Measurements from ENCODE around the gene RANBP9.

The RANBP9 gene

DNA sequence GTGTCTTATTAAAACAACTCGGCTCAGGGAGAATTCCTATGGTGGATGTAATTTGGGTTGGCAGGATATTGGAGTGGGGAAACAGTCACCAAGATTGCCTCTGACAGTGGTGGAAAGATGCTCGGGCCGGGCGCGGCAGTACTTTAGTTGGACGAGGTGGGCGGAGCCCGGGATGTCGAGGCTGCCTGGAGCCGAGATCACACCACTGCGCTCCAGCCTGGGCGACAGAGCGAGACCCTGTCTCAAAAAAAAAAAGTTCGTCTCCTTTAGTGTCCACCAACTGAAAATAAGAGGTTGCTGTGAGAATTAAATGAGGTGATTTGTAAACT lies 95.9 kb downstream of the RANBP9 start:
- CTCF ChIA-PET, result interaction anchor here (0.6 to 4.3 kb wide), 28 partner anchors 9 to 1642 kb away, joined by 3 to 39 read pairs (median 4); partner anchors contain the start of genes RANBP9, SIRT5 and TBC1D7
- TF ChIP-seq KLF1 (tag by site-specific recombination; IDR thresholded peaks at IDR 0.05), result 0 out of 2 replicates have a peak, but pooled peaks have one; percentile 8
- peak; percentile 50 for TF ChIP-seq KLF9 (tag by site-specific recombination; IDR thresholded peaks at IDR 0.05; ENCODE audit: low read depth)
- no peak for TF ChIP-seq ZNF837 (tag by site-specific recombination; IDR thresholded peaks at IDR 0.05)
- TF ChIP-seq, protein P1, sequence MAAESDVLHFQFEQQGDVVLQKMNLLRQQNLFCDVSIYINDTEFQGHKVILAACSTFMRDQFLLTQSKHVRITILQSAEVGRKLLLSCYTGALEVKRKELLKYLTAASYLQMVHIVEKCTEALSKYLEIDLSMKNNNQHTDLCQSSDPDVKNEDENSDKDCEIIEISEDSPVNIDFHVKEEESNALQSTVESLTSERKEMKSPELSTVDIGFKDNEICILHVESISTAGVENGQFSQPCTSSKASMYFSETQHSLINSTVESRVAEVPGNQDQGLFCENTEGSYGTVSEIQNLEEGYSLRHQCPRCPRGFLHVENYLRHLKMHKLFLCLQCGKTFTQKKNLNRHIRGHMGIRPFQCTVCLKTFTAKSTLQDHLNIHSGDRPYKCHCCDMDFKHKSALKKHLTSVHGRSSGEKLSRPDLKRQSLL (tag by site-specific recombination; IDR thresholded peaks at IDR 0.05), result peak; percentile 89; the same call in 1 of the 2 replicates
- TF ChIP-seq ZNF121 (tag by site-specific recombination; IDR thresholded peaks at IDR 0.05), result peak; percentile 60; the same call in 1 of the 2 replicates
- TF ChIP-seq, protein P2, sequence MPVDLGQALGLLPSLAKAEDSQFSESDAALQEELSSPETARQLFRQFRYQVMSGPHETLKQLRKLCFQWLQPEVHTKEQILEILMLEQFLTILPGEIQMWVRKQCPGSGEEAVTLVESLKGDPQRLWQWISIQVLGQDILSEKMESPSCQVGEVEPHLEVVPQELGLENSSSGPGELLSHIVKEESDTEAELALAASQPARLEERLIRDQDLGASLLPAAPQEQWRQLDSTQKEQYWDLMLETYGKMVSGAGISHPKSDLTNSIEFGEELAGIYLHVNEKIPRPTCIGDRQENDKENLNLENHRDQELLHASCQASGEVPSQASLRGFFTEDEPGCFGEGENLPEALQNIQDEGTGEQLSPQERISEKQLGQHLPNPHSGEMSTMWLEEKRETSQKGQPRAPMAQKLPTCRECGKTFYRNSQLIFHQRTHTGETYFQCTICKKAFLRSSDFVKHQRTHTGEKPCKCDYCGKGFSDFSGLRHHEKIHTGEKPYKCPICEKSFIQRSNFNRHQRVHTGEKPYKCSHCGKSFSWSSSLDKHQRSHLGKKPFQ (tag by site-specific recombination; IDR thresholded peaks at IDR 0.05), result 0 out of 2 replicates have a peak, but pooled peaks have one; percentile 12
- TF ChIP-seq, protein P3, sequence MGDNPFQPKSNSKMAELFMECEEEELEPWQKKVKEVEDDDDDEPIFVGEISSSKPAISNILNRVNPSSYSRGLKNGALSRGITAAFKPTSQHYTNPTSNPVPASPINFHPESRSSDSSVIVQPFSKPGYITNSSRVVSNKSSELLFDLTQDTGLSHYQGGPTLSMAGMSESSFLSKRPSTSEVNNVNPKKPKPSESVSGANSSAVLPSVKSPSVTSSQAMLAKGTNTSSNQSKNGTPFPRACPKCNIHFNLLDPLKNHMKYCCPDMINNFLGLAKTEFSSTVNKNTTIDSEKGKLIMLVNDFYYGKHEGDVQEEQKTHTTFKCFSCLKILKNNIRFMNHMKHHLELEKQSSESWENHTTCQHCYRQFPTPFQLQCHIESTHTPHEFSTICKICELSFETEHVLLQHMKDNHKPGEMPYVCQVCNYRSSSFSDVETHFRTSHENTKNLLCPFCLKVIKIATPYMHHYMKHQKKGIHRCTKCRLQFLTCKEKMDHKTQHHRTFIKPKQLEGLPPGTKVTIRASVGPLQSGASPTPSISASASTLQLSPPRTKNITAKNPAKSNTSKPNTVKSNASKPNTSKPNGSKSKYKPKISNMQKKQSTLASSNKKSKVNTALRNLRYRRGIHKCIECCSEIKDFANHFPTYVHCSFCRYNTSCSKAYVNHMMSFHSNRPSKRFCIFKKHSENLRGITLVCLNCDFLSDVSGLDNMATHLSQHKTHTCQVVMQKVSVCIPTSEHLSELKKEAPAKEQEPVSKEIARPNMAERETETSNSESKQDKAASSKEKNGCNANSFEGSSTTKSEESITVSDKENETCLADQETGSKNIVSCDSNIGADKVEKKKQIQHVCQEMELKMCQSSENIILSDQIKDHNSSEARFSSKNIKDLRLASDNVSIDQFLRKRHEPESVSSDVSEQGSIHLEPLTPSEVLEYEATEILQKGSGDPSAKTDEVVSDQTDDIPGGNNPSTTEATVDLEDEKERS (tag by site-specific recombination; IDR thresholded peaks at IDR 0.05), result no peak
- TF ChIP-seq ZBTB17 (tag by site-specific recombination; IDR thresholded peaks at IDR 0.05), result no peak
- no peak for TF ChIP-seq ZBTB21 (tag by site-specific recombination; IDR thresholded peaks at IDR 0.05)
- peak overlapping the region; percentile 56; the same call in 1 of the 2 replicates for H3K27ac ChIP-seq (ENCODE audit: extremely low read depth, low read depth, low read length)

DNA sequence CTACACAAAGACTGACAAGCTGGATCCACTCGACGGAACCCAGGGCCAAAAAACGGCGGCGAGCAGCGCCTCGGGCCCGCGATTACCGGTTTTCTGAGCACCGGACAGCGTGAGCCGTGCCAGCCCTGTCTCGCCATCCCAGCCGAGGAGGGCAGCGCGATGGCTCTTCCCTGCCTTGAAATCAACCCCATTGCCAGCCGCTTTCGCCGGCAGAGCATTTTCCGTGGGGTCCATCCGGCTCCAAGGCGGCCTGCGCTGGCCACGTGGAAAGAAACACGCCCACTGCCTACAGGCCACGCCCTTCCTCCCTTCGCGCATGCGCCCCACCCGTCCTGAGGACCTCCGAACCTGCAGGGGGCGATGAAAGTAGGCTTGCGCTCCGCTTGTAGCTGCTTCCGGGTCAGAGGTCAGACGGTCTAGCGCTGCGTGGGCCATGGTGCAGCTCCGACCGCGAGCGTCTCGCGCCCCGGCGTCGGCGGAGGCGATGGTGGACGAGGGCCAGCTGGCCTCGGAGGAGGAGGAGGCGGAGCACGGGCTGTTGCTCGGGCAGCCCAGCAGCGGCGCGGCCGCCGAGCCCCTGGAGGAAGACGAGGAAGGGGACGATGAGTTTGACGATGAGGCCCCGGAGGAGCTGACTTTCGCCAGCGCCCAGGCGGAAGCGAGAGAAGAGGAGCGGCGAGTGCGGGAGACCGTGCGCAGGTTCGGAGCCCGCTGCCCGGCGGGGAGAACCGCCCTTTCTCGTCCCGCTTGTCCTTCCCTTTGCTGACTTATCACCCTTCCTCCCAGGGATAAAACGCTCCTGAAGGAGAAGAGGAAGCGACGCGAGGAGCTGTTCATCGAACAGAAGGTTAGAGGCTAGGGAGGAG lies 96.5 kb downstream of the RANBP9 start, which contains the start of gene NOL7:
Gene NOL7 (plus strand): TSS at position 410 of the 866 bp plus-strand sequence. CDS start 24 bp downstream, at position 434.
- peaks cover 28 to 37% of the 10 kb centered on the region in 2 experiments for H3K36me3 ChIP-seq (ENCODE audit: control insufficient read depth in 2 of 2, insufficient read depth in 1 of 2, low read length in 2 of 2)
- peaks cover 12% of the 10 kb centered on the region for H3K4me1 ChIP-seq (ENCODE audit: control insufficient read depth, insufficient read depth, low read length)
- H3K4me3 ChIP-seq (ENCODE audit: low read depth, low read length), result peak within 1 kb of the TSS; percentile 73
- POLR2A ChIA-PET, result interaction anchor here (0.6 to 3.7 kb wide), 27 partner anchors 9 to 1343 kb away, joined by 3 to 49 read pairs (median 5); partner anchors contain the start of genes GFOD1, MCUR1, RANBP9 and SIRT5
- no peaks in the 10 kb centered on the region for H3K9me3 ChIP-seq (ENCODE audit: control insufficient read depth, insufficient read depth, low read depth, low read length)
- H3K27ac ChIP-seq (ENCODE audit: extremely low read depth, low read depth, low read length), result peak within 1 kb of the TSS; percentile 60
- CTCF ChIA-PET, result interaction anchor here (0.6 to 4.3 kb wide), 32 partner anchors 9 to 1641 kb away, joined by 3 to 39 read pairs (median 4); partner anchors contain the start of genes RANBP9, SIRT5 and TBC1D7
- TF ChIP-seq, protein P2 (tag by site-specific recombination; IDR thresholded peaks at IDR 0.05), result peak; percentile 52
- TF ChIP-seq ZNF701 (tag by site-specific recombination; IDR thresholded peaks at IDR 0.05) (no peak), MYNN (tag by site-specific recombination; IDR thresholded peaks at IDR 0.05; ENCODE audit: borderline replicate concordance) (peak; percentile 53; the same call in 1 of the 2 replicates), ZNF23 (tag by site-specific recombination; IDR thresholded peaks at IDR 0.05; ENCODE audit: borderline replicate concordance) (no peak), ZNF561 (tag by site-specific recombination; IDR thresholded peaks at IDR 0.05; ENCODE audit: borderline replicate concordance) (peak; percentile 74)
- TF ChIP-seq, protein P4, sequence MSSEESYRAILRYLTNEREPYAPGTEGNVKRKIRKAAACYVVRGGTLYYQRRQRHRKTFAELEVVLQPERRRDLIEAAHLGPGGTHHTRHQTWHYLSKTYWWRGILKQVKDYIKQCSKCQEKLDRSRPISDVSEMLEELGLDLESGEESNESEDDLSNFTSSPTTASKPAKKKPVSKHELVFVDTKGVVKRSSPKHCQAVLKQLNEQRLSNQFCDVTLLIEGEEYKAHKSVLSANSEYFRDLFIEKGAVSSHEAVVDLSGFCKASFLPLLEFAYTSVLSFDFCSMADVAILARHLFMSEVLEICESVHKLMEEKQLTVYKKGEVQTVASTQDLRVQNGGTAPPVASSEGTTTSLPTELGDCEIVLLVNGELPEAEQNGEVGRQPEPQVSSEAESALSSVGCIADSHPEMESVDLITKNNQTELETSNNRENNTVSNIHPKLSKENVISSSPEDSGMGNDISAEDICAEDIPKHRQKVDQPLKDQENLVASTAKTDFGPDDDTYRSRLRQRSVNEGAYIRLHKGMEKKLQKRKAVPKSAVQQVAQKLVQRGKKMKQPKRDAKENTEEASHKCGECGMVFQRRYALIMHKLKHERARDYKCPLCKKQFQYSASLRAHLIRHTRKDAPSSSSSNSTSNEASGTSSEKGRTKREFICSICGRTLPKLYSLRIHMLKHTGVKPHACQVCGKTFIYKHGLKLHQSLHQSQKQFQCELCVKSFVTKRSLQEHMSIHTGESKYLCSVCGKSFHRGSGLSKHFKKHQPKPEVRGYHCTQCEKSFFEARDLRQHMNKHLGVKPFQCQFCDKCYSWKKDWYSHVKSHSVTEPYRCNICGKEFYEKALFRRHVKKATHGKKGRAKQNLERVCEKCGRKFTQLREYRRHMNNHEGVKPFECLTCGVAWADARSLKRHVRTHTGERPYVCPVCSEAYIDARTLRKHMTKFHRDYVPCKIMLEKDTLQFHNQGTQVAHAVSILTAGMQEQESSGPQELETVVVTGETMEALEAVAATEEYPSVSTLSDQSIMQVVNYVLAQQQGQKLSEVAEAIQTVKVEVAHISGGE (tag by site-specific recombination; conservative IDR thresholded peaks at IDR 0.05; ENCODE audit: low read depth), result peak; percentile 94
- TF ChIP-seq, protein P5, sequence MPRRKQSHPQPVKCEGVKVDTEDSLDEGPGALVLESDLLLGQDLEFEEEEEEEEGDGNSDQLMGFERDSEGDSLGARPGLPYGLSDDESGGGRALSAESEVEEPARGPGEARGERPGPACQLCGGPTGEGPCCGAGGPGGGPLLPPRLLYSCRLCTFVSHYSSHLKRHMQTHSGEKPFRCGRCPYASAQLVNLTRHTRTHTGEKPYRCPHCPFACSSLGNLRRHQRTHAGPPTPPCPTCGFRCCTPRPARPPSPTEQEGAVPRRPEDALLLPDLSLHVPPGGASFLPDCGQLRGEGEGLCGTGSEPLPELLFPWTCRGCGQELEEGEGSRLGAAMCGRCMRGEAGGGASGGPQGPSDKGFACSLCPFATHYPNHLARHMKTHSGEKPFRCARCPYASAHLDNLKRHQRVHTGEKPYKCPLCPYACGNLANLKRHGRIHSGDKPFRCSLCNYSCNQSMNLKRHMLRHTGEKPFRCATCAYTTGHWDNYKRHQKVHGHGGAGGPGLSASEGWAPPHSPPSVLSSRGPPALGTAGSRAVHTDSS (tag by site-specific recombination; IDR thresholded peaks at IDR 0.05), result peak; percentile 74
- TF ChIP-seq, protein P6, sequence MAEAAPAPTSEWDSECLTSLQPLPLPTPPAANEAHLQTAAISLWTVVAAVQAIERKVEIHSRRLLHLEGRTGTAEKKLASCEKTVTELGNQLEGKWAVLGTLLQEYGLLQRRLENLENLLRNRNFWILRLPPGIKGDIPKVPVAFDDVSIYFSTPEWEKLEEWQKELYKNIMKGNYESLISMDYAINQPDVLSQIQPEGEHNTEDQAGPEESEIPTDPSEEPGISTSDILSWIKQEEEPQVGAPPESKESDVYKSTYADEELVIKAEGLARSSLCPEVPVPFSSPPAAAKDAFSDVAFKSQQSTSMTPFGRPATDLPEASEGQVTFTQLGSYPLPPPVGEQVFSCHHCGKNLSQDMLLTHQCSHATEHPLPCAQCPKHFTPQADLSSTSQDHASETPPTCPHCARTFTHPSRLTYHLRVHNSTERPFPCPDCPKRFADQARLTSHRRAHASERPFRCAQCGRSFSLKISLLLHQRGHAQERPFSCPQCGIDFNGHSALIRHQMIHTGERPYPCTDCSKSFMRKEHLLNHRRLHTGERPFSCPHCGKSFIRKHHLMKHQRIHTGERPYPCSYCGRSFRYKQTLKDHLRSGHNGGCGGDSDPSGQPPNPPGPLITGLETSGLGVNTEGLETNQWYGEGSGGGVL (tag by site-specific recombination; IDR thresholded peaks at IDR 0.05), result no peak

More for the DNA sequence above, 95.9 kb downstream of the RANBP9 start:
- POLR2A ChIA-PET, result interaction anchor here (0.8 to 3.7 kb wide), 19 partner anchors 9 to 313 kb away, joined by 3 to 49 read pairs (median 6); partner anchors contain the start of genes GFOD1, MCUR1, RANBP9 and SIRT5
- Histone ChIP-seq H3K4me1 (ENCODE audit: control insufficient read depth, insufficient read depth, low read length) (peaks cover 12% of the 10 kb centered on the region), H3K4me3 (ENCODE audit: low read depth, low read length) (peak overlapping the region; percentile 73), H3K9me3 (ENCODE audit: control insufficient read depth, insufficient read depth, low read depth, low read length) (no peaks in the 10 kb centered on the region), H3K36me3 (ENCODE audit: control insufficient read depth in 2 of 2, insufficient read depth in 1 of 2, low read length in 2 of 2) (peaks cover 34 to 41% of the 10 kb centered on the region in 2 experiments)
